Stimulated activated CD4-positive, alpha-beta T cell treated with anti-CD3 and anti-CD28 coated beads, Interleukin-2, amount 100 ng/mL, for 4 hours (primary cell): Measurements from ENCODE around the gene ZBTB8A.
"Not testable (repeated sequence)": the region's sequence is repeated elsewhere in the genome, so short reads cannot be mapped to it uniquely, and the experiment has no call there.

Experiments used
- DNase-seq: peaks from one replicate; pipeline ENCODE4 v3.0.0-alpha.2; 2020; ENCODE audit warnings: low read depth

The ZBTB8A gene

DNA sequence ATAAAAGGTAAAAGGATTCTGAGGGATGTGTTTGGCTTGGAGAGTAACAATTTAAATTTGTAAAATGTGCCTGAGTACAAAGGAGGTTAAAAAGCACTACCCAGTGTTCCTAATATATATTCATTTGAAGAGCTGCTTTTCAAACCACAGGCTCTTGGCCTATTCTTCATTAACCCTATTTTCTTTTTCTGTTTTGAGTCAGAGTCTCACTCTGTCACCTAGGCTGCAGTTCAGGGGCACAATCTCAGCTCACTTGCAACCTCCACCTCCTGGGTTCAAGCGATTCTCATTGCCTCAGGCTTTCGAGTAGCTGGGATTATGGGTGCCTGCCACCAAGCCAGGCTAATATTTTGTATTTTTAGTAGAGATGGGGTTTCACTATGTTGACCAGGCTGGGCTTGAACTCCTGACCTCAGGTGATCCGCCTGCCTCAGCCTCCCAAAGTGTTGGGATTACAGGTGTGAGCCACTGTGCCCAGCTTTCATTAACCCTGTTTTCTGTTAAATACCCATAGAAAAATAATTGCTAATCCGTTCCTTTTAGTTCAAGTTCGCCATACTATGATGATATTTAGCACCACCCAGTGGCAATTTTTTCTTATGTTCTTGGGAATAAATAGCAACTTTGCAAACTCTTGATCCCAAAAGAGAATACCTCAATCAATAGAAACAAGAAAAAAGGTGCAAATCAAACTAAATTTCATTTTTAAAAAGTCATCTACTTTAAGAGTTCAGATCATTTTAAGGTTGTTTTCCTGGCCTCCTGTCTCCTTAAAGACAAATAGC, 80.7 kb downstream of the ZBTB8A start:
- no peak for DNase-seq

DNA sequence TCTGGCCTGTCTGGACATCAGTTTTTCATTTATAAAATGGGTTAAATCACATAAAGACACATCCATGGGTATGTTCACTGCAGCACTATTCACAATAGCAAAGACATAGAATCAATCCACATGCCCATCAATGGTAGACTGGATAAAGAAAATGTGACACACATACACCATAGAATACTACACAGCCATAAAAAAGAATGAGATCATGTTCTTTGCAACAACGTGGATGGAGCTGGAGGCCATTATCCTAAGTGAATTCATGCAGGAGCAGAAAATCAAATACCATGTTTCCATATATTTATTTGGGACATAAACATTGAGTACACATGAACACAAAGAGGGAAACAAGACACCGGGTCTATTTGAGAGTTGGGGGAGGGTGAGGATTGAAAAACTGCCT, 83.0 kb downstream of the ZBTB8A start:
- DNase-seq, result no peak

- DNase-seq, result no peak
Measured at GRCh38 chr1:32622806-32623681, 83.8 kb downstream of the ZBTB8A start.

DNA sequence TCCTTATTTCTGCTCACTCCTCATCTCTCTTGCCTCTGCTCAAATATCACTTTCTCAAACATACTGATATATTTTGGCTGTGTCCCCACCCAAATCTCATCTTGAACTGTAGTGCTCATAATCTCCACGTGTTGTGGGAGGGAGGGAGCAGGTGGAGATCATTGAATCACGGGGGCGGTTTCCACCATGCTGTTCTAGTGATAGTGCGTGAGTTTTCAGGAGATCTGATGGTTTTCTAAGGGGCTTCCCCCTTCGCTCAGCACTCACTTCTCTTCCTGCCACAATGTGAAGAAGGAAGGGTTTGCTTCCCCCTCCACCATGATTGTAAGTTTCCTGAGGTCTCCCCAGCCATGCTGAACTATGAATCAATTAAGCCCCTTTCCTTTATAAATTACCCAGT, 84.5 kb downstream of the ZBTB8A start:
- peak; percentile 34 for DNase-seq

DNA sequence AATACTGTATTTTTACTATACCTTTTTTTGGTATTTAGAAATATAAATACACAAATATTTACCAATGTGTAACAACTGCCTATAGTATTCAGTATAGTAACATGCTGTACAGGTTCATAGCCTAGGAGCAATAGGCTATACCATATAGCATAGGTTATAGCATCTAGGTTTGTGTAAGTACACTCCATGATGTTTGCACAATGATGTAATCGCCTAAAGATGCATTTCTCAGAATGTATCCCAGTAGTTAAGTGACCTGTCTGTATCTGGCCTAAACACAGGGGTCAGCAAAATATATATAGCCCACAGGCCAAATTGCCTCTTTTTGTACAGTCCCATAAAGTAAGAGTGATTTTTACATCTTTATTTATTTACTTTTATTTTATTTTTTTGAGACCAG, 86.9 kb downstream of the ZBTB8A start:
- no peak for DNase-seq

- DNase-seq, result no peak
Measured at GRCh38 chr1:32627596-32628162, 88.5 kb downstream of the ZBTB8A start.

- not testable (repeated sequence) for DNase-seq
Measured at GRCh38 chr1:32630173-32630572, 90.9 kb downstream of the ZBTB8A start.

DNA sequence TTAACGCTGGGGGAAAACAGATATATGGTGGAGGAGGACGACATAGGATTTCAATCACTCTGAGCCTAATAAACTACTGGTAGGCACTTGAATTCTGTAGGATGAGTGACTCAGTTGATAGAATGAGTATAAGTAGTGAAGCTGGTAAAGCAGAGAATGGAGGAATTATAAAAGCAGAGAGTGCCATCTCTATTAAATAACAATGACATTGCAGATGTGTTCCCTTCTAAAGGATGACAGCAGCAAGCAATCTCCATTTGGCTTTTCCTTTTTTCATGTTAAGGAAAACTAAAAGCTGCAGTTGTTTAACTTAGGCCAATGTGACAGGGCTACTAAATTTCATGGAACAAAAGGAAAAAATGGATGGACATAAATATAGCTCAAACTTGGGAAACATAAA, 93.6 kb downstream of the ZBTB8A start:
- DNase-seq, result no peak

GRCh38 chr1:32635508-32636277, 96.5 kb downstream of the ZBTB8A start:
- no peak for DNase-seq

DNA sequence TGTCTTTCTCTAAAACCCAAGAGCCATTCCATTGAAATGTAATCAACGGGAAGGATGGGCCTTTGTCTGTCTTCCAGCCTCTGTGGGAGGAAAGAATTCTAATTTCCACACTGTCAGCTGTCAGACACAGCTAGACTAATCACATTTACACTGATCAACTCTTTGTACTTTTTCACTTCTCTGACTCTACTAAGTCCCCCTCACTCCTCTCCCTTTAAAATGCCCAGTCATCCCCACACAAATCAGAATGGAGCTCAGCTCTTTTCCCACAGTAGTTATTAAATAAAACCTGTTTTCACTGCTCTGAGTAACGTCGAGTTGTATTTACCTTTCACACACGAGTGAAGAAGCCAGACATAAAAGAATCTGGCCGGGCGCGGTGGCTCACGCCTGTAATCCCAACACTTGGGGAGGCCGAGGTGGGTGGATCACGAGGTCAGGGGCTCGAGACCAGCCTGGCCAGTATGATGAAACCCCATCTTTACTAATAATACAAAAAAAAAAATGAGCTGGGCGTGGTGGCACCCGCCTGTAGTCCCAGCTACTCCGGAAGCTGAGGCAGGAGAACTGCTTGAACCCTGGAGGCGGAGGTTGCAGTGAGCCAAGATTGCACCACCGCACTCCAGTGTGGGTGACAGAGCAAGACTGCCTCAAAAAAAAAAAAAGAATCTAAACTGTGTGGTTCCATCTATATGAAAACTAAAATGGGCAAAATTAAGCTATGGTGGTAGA, 97.9 kb downstream of the ZBTB8A start:
- DNase-seq, result no peak

GRCh38 chr1:32639489-32640075, 100.4 kb downstream of the ZBTB8A start:
- no peak for DNase-seq

DNA sequence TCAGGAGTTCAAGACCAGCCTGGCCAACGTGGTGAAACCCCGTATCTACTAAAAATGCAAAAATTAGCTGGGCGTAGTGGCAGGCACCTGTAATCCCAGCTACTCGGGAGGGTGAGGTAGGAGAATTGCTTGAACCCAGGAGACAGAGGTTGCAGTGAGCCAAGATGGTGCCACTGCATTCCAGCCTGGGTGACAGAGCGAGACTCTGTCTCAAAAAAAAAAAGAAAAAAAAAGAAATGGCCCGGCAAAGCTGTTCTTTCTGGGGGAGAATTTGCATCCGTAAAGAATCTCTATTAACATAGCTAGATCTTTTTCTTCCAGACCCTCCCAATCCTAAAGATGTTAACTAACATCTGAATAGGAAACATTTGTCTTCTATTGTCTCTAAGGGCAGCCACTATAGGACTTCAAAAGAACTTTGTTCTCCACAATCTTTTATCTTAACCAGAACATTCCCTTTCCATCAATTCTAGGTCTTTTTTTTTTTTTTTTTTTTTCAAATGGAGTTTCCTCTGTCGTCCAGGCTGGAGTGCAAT, 103.1 kb downstream of the ZBTB8A start:
- not testable (repeated sequence) for DNase-seq

GRCh38 chr1:32644426-32644825, 105.2 kb downstream of the ZBTB8A start:
- no peak for DNase-seq

- DNase-seq, result peak; percentile 8
Measured at GRCh38 chr1:32647308-32648134, 108.3 kb downstream of the ZBTB8A start.

- DNase-seq, result peak; percentile 80
Measured at GRCh38 chr1:32650248-32650751, 111.1 kb downstream of the ZBTB8A start, which contains the start of gene ZBTB8OS. Gene ZBTB8OS, minus strand, starts transcription at chr1:32650550. Its CDS starts 21 bp downstream, at chr1:32650529.

GRCh38 chr1:32650752-32651460, 111.7 kb downstream of the ZBTB8A start, which contains the start of gene RBBP4:
Gene RBBP4, plus strand, starts transcription at chr1:32651208. Its CDS starts 99 bp downstream, at chr1:32651307.
- peak; percentile 97 for DNase-seq

DNA sequence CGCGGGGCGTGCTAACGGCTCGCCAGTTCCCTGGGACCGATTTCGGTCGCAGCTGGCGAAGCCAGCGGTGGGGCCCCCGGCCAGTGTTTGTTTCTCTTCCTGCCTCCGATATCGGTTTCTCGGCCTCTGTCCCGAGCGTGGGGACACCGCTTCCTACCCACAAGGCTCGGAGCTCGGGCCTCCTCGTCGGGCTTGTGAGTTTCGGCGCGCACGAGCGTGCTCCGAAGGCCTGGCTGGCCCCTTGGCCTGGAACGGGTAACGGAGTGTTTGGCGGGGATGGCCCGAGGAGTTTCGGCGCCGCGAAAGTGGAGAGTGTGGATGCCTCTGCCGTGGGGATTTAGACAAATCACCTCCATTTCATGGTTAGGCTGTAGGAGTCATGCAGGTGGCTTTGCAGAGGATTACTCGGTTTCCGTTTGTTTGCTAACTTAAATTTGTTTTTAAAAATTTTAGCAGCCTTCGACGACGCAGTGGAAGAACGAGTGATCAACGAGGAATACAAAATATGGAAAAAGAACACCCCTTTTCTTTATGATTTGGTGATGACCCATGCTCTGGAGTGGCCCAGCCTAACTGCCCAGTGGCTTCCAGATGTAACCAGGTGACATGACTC, 112.3 kb downstream of the ZBTB8A start:
- peak; percentile 12 for DNase-seq
